Activated T-cell treated with anti-CD3 and anti-CD28 coated beads, Interleukin-2, amount 50 U/mL, for 48 hours (primary cell): ENCODE data around the gene CYTH2.
"Not testable (repeated sequence)": the region's sequence is repeated elsewhere in the genome, so short reads cannot be mapped to it uniquely, and the experiment has no call there.

Experiments
- DNase-seq, 2 experiments: peaks; one replicate each; pipeline ENCODE4 v3.0.0-alpha.2; 2020

Gene CYTH2

DNA sequence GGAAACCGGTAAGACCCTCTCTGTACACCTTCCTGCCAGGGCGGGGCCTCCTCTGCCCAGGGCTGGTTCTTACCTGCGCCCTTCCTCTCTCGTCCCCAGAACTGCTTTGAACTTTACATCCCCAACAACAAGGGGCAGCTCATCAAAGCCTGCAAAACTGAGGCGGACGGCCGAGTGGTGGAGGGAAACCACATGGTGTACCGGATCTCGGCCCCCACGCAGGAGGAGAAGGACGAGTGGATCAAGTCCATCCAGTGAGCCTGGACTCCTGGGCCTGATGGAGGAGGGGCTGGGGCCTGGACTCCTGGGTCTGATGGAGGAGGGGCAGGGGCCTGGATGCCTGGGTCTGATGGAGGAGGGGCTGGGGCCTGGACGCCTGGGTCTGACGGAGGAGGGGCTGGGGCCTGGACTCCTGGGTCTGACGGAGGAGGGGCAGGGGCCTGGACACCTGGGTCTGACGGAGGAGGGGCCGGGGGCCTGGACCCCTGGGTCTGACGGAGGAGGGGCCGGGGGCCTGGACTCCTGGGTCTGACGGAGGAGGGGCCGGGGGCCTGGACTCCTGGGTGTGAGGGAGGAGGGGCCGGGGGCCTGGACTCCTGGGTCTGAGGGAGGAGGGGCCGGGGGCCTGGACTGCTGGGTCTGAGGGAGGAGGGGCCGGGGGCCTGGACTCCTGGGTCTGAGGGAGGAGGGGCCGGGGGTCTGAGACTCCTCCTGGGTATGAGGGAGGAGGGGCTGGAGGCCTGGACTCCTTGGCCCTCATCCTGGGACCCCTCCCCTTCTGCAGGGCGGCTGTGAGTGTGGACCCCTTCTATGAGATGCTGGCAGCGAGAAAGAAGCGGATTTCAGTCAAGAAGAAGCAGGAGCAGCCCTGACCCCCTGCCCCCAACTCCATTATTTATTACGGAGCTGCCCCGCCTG lies 9.4 kb downstream of the CYTH2 start:
- DNase-seq, result no peak

GRCh38 chr19:48479686-48480085 lies 10.5 kb downstream of the CYTH2 start:
- DNase-seq, result no peak

DNA sequence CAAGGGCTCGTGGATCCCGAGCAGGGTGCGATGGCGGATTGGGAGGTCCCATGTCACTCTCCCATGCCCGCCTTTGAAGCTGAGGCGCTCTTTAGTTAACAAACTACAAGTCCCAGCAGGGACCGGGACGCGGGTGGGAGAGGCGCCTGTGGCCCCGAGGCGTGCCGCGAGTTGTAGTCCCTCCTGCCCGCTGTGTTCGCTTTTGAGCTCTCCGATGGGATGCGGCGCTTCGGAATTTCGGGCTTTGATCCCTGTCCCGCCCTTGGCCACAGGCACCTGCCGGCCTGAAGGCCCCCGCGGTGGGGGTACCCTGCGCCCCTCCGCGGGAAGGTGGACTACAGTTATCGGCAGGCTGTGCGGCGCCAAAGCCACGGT lies 11.0 kb downstream of the CYTH2 start:
- DNase-seq, result peak; percentile 39 to 49

GRCh38 chr19:48480558-48481500 lies 11.7 kb downstream of the CYTH2 start:
- DNase-seq, result peak; percentile 68 to 74

DNA sequence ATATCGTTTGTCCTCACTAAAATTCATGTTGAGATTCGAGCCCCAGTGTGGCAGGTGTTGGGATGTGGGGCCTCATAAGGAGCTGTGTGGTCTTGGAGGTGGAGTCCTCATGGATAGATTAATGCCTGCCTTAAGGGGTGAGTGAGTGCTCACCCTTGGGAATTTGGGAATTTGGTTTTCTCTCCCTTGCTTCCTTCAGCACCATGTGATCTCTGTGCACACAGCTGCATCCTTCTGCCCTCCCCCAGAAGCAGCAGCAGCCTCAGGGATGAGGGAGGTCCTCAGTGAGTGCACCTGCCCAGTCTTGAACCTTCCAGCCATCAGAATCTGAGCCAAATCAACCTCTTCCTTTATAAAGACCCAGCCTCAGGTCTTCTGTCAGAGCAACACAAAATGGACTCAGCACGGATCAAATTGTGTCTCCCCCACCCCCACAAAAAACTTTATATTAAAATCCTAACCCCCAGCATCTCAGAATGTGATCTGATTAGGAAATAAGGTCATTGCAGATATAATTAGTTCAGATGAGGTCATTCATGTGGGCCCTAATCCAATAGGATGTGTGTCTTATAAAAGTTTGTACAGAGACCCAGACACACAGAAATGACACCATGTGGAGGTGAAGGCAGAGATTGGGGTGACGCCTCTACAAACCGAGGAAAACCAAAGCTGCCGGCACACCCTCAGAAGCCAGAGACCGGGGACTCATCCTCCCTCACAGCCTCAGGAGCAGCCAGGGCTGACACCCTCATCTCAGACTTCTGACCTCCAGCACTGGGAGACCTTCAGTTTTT lies 12.9 kb downstream of the CYTH2 start:
- DNase-seq, result no peak

- no peak for DNase-seq
Observed at GRCh38 chr19:48483301-48483700, 14.1 kb downstream of the CYTH2 start.

DNA sequence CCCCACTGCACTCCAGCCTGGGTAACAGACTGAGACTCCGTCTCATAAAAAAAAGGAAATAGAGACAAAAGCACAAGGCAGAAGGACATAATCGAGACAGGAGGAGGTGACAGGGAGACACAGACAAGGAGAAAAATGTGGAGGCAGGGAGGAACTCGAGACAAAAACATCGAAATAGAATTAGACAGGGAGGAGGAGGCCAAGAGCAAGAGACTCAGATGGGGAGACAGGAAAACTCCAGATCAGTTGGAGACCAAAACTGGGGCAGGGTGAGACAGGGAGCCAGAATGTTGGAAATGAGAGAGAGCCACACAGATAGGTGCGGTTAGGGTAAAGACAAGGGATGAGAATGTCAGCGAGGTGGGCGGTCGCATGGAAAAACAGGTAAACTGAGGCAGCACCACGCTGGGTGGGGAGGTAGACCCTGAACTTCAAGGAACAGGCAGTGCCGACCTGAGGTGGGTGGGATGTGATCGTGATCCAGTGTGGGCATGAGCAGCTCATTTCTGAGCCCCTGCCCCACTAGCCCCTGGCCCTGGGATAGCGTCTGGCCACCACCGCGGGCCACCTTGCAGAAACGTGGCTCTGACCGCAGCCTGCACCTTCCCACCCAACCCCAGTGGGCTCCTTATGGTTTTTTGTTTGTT lies 15.2 kb downstream of the CYTH2 start:
- DNase-seq, result no peak

DNA sequence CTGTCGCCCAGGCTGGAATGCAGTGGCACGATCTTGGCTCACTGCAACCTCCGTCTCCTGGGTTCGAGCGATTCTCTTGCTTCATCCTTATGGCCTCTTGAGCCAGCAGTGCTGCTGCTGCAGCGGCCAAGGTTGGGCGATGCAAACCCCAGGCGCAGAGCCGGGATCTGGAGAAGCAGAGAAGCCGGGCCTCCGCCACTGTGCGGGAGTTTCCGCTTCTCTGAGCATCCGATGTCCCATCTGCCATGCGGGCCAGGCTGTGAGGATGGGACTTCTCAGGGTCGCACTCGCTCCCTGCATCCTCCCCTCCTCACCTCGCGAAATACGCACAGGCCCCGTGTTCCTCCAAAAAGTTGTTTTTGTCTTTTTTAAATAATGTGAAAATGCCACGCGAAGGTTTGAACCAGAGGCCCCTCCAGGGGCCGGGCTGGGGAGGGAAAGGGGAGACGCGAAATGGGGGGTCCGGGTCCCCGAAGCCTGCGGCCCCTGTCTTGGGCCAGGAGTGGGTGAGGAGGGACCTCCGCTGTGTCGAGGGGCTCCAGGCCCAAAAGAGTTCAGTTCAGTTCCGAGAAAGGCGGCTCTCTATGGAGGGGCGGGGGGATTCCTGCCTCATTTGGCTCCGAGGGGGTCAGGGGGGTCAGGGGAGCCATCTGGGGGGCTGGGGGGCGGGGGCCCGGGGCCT lies 15.9 kb downstream of the CYTH2 start:
- DNase-seq, result no peak

- DNase-seq, result not testable (repeated sequence)
Observed at GRCh38 chr19:48486706-48487105, 17.5 kb downstream of the CYTH2 start.

DNA sequence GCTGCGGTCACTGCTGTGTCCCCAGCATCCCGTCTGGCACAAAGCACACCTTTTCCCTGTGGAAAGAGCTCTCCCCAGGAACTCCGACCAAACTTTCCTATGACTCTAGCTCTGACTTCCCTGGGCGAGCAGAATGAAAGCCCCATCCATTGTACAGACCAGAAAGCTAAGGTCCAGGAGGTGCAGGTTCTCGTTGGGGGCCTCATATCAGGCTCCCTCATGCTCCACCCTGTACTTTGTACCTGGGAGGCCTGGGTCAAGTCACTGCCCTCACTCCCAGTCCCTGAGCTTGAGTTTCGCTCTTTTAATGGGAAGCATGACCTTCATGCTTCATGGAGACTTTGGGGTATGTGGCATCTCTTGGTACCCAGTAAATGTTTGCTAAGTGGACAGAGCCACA lies 18.4 kb downstream of the CYTH2 start:
- DNase-seq, result no peak

- no peak for DNase-seq
Observed at GRCh38 chr19:48487948-48488347, 18.8 kb downstream of the CYTH2 start.

DNA sequence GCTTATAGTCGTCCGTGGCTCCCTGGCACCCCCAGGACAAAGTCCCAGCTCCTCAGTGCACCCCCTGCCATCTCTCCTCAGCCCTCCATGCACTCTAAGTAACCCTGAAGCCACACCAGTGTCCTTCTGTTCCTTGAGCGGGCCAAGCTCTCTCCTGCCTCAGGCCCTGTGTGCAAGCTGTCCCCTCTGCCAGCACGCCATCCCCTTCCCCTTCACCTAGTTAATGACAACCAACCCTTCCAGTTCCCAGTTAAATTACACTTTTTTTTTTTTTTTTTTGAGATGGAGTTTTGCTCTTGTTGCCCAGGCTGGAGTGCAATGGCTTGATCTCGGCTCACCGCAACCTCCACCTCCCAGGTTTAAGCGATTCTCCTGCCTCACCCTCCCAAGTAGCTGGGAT lies 19.3 kb downstream of the CYTH2 start:
- DNase-seq, result not testable (repeated sequence)

- peak; percentile 90 to 92 for DNase-seq
Observed at GRCh38 chr19:48489608-48490216, 20.5 kb downstream of the CYTH2 start.

GRCh38 chr19:48490981-48491792 lies 22.0 kb downstream of the CYTH2 start:
- peak; percentile 69 to 76 for DNase-seq

DNA sequence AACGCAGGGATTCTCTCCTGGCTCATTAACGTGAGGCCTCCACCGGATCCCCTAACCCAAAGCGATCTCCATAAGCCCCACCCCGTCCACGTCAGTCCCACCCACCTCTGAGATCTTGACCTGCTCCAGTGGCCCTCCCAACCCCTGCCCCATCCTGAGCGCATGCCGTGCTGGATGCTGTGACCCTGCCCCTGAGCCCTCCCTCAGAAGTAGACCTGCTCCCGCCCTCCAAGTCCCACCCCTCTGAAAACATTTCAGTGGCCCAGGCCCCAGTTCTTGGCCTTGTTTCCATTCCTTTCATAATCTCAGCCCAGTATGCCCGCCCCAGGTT lies 22.6 kb downstream of the CYTH2 start:
- no peak for DNase-seq

DNA sequence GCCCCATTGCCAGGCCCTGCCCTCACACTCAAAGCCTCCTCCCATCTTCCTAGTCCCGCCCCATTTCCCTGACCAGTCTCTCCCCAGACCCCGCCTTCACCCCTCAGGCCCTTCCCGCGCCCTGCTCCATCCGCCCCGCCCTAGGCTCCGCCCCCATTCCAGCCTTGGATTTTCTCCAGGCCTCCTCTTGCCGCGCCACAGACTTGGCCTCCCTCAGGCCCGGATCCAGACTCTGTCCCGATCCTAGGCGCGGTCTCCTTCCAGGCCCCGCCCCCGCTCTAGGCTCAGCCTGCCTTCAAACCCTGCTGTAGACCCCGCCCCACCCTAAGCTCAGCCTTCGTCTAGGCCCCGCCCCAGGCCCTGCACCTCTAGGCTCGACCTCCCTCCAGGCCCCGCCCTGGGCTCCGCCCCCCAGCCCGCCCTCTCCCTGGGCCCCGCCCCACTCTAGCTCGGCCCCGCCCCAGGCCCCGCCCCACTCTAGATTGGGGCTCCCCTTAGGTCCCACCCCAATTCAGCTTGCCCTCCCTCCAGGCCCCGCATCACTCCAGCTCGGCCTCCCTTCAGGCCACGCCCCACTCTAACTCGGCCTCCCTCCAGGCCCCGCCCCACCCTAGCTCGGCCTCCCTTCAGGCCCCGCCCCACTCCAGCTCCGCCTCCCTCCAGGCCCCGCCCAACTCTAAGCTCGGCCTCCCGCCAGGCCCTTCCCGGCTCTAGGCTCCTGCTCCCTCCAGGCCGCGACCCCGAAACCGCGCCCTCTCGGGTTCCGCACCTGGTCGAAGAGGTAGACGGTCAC lies 24.0 kb downstream of the CYTH2 start:
- peak; percentile 91 for DNase-seq

DNA sequence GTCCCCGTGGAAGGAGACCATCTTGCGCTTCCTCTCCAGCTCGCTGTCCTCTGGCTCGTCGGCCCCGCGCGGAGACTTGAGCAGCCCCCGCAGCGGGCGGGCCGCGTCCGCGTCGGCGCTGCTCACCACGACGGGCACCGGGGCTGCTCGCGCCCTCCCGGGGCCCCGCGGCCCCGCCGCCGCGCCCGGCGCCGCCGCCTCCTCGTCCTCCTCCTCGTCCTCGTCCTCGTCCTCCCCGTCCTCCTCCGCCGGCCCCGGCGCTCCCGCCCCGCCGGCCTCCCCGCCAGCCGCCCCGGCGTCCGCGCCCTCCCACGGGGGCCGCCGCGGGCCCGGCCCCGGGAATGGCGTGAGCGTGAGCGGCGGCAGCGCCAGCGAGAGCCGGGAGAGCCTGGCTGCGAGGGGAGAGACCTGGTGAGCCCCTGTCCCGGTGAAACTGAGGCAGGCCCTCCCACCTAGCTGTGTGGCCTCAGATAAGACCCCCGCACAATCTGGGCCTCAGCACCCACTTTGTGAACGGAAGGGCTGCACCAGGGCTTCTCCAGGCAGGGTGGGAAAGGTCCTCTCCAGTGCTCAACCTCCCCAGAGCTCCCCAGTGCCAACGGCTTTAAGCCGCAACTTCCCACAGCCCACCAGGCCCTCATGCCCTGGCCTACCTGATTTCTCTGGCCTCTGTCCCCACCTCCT lies 24.7 kb downstream of the CYTH2 start:
- DNase-seq, result no peak

DNA sequence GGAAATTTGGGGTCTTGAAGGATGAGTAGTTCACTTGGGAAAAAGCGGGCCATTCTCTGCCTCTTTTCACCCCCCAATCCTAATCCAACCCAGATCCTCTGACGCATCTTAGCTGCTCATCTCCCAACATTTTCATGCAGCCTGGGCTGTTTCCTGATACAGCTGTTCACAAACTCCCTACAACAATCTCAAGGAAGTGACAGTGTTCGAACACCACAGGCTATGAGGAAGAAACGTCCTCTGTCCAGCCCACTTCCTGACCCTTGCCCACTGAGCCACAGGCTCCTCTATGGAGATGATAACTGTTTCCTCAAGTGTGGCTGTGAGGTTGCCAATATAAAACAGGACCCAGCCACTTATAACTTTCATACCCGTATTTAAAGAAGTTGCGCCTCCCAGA lies 26.2 kb downstream of the CYTH2 start:
- DNase-seq, result no peak
